ENCODE data around the gene XPNPEP2.
"Not testable (repeated sequence)": the region's sequence is repeated elsewhere in the genome, so short reads cannot be mapped to it uniquely, and the experiment has no call there.

The XPNPEP2 gene

DNA sequence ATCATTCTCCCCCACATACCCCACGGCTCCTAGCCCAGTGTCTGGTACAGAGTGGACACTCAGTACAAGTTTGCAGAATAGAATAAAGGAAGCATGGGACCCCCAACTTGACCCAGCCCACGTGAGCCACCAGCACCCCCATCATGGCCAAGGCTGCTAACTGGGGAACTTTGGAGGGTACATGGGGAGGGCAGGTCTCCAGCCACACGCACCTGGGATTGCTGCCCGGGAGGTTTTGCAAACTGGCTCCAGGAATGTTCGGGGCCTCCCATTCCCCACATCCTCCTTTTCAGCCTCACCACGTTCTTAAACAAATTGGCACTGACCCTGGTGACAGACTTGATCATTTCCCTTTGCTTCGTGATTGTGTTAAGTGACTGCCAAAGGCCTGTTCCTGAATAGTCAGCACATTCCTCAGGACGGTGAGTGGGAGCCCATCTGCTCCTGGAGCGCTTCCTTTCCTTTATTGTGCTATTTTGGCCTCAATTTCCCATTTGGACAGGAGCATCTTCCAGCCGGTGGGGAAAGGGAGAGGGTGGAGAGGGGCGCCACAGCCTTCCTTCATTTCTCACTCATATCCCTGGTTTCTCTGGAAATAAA lies 18.7 kb upstream of the XPNPEP2 start:
- DNase-seq, result no peak

DNA sequence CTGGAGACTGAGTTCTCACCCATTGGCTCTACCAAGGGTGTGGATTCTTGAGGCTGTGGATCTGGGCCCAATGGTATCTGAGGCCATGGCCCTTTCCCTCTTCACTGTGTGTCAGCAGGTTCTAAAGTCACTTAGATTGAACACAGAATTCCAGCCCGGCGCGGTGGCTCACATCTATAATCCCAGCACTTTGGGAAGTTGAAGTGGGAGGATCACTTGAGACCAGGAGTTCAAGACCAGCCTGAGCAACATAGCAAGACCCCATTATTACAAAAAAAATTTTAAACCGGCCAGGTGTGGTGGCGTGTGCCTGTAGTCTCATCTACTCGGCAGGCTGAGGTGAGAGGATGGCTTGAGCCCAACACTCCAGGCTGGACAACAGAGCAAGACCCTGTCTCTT lies 18.0 kb upstream of the XPNPEP2 start:
- DNase-seq, result no peak

DNA sequence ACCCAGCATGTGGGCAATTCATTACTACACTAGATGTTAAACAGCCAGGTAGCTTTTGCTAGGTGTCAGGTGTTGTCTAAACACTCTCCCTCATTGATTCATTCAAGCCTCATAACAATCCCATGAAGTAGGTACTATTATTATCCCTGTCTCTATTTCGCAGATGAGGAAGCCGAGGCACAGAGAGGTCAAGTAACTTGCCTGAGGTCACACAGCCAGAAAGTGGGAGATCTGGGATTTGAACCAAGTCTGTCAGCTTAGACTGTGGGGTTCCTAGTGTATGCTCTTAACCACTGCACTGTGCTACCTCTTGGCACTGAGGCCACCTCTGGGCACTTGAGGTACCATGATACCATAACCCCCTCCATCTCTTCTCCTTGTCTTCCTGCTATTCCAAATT lies 17.4 kb upstream of the XPNPEP2 start:
- DNase-seq, result no peak

DNA sequence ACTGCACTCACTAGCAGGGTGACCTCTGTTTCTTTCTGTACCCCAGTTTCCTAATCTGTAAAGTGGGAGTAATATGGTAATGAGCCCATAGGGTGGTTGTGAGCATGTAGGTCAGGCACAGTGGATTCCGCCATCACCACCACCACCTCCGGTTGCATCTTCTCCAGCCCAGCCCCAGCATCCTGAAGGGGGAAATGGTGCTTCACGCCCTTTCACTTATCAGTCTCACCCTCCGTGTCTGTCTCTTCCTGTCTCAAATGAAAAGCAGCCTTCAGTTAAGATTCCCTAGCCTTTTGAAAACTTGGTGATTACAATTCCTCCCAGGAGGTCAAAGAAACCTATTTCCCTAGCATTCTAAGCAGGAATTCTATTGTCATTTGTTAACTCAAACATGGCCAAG lies 16.9 kb upstream of the XPNPEP2 start:
- peak; percentile 36 for DNase-seq

DNA sequence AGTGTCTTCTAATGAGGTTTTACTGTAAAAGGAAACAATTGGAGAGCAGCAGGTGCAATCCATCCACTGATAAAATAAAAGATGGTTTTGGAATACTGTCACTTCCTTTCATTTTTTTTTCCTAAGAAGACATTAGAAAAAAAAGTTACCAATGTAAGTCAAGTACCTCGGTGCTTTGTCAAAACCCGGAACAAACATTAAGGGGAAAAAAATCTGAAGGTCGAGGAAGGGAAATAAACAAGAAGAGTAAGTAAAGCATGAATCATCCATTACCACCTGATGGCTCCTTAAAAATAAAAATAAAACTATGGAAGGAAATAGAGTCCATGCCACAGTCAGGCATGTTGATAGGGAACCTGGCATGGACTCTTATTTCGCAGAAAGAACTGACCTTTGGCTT lies 15.3 kb upstream of the XPNPEP2 start:
- no peak for DNase-seq

DNA sequence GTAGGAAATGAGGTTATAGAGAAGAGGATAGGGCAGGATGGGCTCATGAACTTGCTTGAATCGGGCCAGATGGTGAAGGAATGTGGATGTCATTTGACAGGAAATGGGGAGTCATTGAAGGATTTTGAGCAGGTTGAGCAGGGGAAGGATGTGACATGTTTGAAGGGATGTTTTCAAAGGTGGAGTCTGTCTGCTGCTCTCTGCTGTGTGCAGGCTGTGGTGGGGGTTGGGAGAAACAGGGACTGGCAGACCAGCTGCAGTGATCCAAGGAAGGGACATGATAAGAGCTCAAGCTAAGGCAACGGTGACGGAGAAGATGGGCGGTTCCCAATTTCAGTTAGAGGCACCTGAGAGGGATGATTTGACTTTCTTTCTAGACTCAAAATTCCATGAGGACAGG lies 14.0 kb upstream of the XPNPEP2 start:
- no peak for DNase-seq

DNA sequence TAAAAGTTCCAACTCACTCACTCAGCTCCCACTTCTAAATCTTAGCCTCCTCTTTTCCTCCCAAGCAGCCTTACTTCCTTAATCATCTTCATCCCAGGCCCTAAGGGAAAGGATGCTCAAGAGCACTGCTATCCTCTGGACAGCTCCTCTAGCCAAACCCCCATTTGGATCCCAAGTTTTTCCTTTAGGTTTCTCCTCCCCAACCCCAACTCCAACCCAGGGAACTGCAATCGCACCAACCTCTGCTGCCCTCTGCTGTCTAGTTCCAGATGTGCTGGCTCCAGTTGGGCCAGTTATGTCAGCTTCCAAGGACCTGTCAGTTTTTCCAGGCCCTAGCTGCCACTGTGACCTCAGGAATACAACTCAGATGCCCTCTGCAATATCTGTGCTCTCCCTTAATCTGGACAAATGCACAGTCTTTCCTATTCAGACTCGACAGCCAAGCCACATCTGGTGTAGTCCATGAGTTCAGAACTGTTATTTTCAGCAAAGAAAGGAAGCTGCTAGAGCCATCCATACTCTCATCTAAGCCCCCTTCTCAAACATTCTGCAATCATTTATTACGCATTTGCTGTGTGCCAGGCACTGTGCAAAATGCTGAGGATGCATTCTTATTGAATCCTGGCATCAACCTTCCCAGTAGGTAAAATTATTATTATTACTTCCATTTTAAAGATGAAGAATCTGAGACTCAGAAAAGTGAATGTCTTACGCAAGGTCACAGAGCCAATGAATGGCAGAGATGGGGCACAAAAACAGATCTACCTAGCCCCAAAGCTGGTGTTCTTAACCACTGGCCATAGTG lies 12.3 kb upstream of the XPNPEP2 start:
- peak; percentile 43 for DNase-seq

DNA sequence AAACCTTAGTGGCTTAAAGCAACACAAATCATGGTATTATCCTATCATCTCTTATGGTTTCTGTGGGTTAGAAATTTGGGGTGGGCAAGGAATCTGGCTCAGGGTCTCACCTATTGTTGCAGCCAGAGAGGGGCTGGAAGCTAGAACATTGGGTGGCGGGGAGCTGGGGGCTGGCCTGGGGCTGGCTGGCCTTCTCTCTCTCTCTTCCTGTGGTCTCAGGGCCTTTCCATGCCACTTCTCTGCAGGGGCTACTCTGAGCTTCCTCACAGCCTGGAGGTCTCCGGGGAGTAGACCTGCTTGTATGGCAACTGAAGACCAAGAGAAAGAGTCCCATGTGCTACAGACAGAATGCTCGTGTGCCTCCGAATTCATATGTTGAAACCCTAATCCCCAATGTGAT lies 10.7 kb upstream of the XPNPEP2 start:
- no peak for DNase-seq

DNA sequence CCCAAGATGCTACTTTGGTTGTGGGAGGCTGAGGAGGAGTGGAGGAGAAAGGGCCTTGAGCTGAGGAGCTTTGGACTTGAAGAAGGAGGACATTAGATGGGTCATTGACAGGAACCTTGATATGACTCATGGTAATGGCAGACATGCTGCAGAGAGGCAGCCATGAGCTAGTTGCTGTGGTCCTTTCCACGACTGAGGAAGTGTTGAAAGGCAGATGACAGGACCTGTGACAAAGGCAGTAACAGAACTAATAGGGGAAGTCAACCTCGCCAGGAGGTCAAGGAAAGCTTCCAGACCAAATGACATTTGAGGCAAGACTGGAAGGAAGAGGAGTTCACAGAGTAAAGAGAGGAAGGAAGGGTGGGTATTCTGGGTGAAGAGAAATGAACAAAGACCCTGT lies 7.6 kb upstream of the XPNPEP2 start:
- no peak for DNase-seq

DNA sequence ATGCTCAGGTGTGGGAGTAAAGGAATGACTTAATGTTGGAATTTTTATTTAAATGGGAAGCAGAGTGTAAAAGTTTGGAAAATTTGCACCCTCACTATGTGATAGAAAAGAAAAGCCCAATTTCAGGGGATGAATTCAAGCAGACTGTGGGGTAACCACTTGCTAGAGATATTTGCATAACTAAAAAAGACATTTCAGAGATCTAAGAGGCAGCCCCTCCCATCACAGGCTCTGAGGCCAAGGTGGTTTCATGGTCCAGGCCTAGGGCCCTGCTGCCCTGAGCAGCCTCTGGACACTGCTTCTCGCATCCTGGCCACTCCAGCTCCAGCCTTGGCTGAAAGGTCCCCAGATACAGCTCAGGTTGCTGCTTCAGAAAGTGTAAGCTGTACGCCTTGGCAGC lies 5.9 kb upstream of the XPNPEP2 start:
- DNase-seq, result no peak

DNA sequence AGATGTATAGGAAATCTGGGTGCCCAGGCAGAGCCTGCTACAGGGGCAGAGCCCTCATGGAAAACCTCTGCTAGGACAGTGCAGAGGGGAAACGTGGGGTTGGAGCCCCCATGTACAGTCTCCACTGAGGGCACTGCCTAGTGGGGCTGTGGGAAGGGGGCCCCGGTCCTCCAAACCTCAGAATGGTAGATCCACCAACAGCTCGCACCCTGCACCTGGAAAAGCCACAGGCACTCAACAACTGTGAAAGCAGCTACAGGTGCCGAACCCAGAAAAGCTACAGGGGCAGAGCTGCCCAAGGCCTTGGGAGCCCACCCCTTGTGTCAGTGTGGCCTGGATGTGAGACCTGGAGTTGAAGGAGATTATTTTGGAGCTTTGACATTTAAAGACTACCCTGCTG lies 5.4 kb upstream of the XPNPEP2 start:
- DNase-seq, result no peak

DNA sequence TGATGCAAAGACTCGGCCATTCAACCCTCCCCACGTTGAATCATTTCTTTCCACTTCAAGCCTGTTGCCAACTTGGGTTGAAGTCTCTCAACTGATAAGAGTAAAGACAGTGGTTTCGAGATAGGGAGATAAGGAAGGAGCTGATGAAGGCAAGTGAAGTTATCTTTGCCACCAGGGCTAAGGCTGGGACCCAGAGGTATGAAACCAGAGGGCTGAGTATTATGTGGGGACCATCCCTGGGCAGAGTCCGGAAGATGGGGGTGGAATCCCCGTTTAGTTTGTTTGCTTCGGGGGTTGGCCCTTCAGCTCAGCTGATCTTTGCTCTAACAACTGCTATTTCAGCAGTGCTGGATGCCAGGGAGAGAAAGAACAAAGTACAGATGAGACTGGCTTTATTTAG lies 2.3 kb upstream of the XPNPEP2 start:
- DNase-seq, result no peak

DNA sequence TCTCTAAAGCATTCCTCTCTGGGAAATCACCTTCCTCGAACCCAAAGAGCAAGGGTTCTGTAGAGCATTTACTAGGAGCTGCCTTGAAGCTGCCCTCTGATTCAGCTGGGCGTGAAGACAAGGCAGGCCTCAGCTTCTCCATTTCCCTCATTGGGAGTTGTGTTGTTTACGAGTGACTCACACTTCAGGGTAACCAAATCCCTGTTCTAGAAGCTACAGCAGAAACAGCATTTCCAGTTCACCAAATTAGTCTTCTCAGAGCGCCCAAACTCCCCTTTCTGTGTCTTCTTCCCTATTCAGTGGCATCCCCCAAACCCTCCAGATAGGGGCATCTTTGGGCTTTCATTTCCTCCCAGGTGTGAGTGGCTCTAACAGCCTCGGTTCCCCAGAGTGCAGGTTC lies 863 bp upstream of the XPNPEP2 start:
- no peak for DNase-seq

DNA sequence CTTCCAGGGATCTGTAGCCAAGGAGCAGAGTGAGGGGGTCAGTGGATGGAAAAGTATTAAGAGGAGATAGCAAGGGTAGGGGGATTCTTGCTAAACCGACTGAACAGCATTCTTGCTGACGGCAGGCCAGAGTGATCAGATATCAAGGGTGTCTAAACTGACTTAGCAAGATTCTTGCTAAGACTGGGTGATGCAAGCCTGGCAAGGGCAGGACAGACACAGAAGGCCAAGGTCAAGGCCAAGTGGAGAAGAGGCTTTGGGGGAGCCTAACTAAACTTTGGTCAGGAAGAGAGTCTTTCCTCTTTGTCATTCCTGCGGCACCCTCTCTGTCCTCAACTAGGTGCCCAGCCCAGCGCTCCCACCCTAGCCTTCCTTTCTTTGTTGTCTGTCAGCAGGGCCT lies 799 bp downstream of the XPNPEP2 start:
- no peak for DNase-seq

DNA sequence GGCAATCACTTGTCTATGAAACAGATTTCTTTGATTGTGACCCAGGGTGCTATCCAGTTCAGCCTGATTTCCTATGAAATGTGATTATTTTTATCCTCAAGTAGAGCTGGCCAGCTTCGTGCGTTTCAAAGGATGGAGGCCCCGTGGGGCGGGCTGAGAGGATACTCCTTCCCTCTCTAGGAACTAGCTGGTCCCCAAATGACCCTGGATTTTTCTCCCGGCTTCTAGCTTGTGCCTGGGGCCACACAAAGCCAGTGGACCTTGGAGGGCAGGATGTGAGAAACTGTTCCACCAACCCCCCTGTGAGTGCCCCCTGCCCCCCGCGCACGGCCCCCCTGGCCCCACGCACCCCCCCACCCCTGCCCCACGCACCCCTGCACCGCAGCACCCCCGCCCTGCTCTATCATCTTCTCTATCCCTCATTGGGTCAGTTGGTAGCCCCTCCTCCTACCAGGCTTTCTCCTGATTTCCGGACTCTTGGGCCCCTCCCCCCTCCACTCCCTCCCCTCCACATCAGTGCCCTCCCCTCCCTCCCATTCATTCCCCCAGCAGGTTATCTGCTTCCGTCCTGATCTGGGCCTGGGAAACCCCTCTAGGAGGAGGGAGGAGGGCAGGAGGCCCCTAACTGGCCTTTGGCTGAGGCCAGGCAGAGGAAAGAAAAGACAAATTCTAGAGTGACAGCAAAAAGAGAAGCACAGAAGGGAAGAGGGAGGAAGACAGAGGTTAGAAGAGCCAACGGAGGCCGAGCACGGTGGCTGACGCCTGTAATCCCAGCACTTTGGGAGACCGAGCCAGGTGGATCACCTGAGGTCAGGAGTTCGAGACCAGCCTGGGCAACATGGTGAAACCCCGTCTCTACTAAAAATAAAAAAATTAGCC lies 3.3 kb downstream of the XPNPEP2 start:
- no peak for DNase-seq

DNA sequence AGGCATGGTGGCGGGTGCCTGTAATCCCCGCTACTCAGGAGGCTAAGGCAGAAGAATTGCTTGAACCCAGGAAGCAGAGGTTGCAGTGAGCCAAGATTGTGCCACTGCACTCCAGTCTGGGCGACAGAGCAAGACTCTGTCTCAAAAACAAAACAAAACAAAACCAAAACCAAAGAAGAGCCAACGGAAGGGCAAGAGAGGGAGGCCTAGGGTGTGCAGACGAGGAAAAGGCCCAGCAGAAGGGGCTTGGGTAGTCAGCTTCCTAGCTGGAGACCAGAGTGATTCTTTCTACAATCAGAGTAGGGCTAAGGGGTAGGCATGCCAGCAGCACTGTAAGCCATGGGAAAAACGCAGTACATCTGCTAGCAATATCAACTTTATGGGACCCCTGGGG lies 4.0 kb downstream of the XPNPEP2 start:
- not testable (repeated sequence) for DNase-seq

DNA sequence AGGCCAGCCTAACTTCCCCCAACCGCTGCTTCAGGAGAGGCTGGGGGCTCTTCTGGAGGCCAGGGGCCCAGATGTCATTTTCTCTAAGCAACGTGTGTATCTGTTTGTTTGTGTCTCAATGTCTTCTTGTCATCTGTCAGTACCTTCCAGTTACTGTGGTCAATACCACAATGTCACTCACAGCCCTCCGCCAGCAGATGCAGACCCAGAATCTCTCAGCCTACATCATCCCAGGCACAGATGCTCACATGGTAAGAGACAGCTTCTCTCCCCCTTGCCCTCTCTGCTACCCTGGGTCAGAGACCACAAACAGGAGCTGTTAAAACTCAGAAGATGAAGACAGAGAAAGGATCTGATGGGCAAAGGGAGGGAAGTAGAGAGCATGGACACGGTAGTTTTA lies 5.0 kb downstream of the XPNPEP2 start:
- DNase-seq, result no peak

DNA sequence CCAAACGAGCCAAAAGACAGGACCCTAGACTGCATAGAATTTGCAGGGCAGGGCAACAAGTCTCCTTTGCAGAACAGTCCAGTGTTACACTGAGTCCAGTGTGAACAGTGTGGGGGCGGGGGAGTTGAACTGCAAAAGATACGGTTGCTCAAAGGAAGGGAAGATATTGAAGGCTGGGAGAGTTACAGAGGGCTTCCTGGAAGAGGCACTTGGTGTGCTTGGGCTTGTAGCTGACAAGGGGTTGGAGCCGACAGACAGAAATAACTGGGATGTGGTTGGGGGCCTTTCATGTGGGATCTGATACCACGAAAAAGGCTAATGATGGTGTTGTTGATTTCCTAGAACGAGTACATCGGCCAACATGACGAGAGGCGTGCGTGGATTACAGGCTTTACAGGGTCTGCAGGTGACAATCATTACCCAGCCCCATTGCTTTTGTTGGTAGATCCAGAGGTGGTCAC lies 6.1 kb downstream of the XPNPEP2 start:
- DNase-seq, result no peak

DNA sequence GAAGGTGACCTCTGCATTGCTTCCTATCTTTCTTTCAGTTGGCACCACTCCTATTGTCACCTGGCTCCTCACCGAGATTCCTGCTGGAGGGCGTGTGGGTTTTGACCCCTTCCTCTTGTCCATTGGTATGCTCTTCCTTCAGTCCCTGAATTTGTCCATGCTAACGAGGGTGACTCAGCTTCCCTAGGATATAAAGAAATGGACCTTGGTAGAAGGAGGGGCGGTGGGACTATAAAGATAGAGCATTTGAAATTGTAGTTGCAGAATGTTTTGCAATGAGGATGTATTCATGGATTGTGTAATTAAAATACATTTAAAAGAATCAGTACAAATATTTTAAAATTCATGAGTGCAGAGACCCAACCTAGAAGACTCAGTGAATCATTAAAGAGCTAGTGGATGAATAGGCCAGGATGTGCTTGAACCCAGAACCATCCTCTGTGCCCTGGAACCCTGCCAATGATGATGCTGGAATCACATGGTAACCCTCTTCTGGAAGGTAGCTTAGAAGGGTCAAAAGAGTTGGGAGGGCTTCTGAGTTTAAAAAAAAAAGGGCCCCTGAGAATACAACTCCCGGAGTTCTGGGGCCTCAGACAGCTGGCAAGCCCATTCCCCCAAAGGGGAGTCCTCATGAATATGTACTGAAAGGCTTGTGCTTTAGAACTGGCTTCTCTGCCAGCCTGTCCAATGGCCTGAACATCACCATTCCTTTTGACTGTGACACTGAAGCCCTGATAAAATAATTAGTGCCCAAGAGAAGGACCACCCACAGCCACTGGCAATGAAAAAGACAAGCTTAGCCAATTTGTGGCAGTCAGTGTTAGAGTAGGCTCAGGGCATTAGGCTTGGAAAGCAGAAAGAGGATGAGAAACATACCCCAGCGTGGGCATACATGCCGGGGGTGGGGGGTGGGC lies 8.0 kb downstream of the XPNPEP2 start:
- no peak for DNase-seq

DNA sequence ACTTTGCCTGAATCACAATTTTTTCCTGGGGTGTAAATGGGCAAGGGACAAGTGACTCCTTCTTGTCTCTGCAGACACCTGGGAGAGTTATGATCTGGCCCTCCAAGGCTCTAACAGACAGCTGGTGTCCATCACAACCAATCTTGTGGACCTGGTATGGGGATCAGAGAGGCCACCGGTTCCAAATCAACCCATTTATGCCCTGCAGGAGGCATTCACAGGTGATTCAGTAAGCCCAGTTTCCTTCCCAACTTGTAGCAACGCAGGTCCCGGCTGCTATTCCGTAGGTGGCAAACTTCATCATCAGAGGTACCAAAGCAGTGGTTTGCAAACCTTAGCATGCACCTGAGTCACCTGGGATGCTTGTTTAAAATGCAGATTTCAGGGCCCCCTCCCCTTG lies 8.8 kb downstream of the XPNPEP2 start:
- no peak for DNase-seq

DNA sequence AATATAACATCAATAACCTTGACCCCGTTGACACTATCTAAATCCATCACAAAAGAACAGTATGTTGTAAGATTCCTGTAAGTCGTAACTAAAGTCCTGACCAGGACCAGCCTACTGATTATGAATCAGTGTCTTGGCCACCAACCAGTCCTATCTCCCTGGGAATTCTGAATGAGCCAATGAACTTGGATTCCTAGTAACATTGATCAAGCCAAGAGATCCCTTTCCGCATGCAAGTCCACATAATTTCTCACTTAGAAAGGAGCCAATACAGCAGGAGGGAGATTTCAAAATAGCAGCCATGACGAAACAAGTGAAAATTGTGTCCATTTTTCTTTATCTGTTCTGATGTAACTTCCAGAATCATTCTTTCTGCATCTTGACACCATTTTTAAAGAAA lies 9.5 kb downstream of the XPNPEP2 start:
- DNase-seq, result no peak

DNA sequence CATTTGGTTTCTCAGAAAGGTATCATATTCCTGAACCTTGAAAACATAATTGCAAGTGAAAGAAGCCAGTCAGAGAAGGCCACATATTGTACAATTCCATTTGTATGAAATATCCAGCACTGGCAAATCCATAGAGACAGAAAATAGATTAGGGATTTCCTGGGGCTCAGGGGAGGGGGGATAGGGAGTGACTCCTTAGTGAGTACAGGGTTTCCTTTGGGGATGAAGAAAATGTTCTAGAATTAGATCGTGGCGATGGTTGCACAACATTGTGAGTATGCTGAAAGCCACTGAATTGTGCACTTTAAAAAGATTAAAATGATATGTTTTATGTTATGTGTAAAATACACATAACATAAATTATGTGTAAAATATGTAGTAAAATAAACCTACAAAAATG lies 10.3 kb downstream of the XPNPEP2 start:
- DNase-seq, result no peak

DNA sequence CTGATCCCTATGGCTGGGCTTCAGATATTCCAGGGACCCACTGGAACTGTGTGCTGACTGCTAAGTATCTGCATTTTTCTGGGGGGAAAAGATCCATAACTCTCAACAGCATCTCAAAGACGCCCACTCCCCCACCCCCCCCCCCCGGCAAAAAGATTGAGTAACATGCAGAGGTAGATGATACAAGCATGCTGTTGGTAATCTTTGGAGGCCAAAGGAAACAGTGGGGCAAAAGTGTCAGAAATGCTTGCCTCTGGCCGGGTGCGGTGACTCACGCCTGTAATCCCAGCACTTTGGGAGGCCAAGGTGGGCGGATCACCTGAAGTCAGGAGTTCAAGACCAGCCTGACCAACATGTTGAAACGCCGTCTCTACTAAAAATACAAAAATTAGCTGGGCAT lies 12.2 kb downstream of the XPNPEP2 start:
- no peak for DNase-seq
